ENCODE data around the gene RPS6KA2. TPM values are rescaled to one million over a fixed set of nuclear protein-coding genes. Genes with fewer than 3 reads are reported as not detected.

RPS6KA2 gene
- total RNA-seq, 4 donors from 2014 or later = 55.4 to 119 (median 76.4) TPM

- ATAC-seq = no peak
- 91 to 94% methylated on average over 3 to 15 of the region's 28 CpGs for WGBS, 2 donors (ENCODE audit: low coverage in 1 of 2)
- no peaks in the 10 kb centered on the region for H3K4me1 ChIP-seq
Measured at GRCh38 chr6:166478782-166479592, 148.1 kb downstream of the RPS6KA2 start.

GRCh38 chr6:166477647-166478365 lies 149.2 kb downstream of the RPS6KA2 start:
- WGBS, 2 donors (ENCODE audit: low coverage in 1 of 2) = 84 to 87% methylated on average over 7 to 13 of the region's 21 CpGs

More at GRCh38 chr6:166478782-166479592, 148.1 kb downstream of the RPS6KA2 start:
- H3K4me3 ChIP-seq = no peak overlapping the region
- H3K27me3 ChIP-seq = no peaks in the 10 kb centered on the region
- TF ChIP-seq POLR2AphosphoS5 (IDR thresholded peaks at IDR 0.05) (no peak), CTCF (IDR thresholded peaks at IDR 0.05) (no peak), EP300 (IDR thresholded peaks at IDR 0.05) (no peak), POLR2A (IDR thresholded peaks at IDR 0.05) (no peak)
- H3K27ac ChIP-seq = no peak overlapping the region
- peaks cover 0 to 72% of the 10 kb centered on the region in 2 donors for H3K36me3 ChIP-seq
- no peaks in the 10 kb centered on the region for H3K9me3 ChIP-seq

GRCh38 chr6:166476634-166477215 lies 150.3 kb downstream of the RPS6KA2 start:
- H3K27me3 ChIP-seq = no peaks in the 10 kb centered on the region
- no peak for ATAC-seq
- TF ChIP-seq CTCF (IDR thresholded peaks at IDR 0.05) (no peak), EP300 (IDR thresholded peaks at IDR 0.05) (no peak), POLR2A (IDR thresholded peaks at IDR 0.05) (no peak), POLR2AphosphoS5 (IDR thresholded peaks at IDR 0.05) (no peak)
- H3K36me3 ChIP-seq = peaks cover 0 to 65% of the 10 kb centered on the region in 2 donors
- H3K4me1 ChIP-seq = no peaks in the 10 kb centered on the region
- H3K9me3 ChIP-seq = no peaks in the 10 kb centered on the region
- H3K27ac ChIP-seq = no peak overlapping the region
- 87% methylated on average over 6 of the region's 15 CpGs; no CpG with 5 or more reads in 1 of the 2 donors for WGBS, 2 donors (ENCODE audit: low coverage in 1 of 2)
- no peak overlapping the region for H3K4me3 ChIP-seq

More at GRCh38 chr6:166477647-166478365, 149.2 kb downstream of the RPS6KA2 start:
- no peaks in the 10 kb centered on the region for H3K4me1 ChIP-seq
- no peak overlapping the region for H3K27ac ChIP-seq
- no peaks in the 10 kb centered on the region for H3K9me3 ChIP-seq
- TF ChIP-seq POLR2A (IDR thresholded peaks at IDR 0.05) (no peak), POLR2AphosphoS5 (IDR thresholded peaks at IDR 0.05) (no peak), CTCF (IDR thresholded peaks at IDR 0.05) (no peak), EP300 (IDR thresholded peaks at IDR 0.05) (no peak)
- peaks cover 0 to 66% of the 10 kb centered on the region in 2 donors for H3K36me3 ChIP-seq
- no peak for ATAC-seq
- H3K4me3 ChIP-seq = no peak overlapping the region
- H3K27me3 ChIP-seq = no peaks in the 10 kb centered on the region

GRCh38 chr6:166476061-166476591 lies 150.9 kb downstream of the RPS6KA2 start:
- Histone ChIP-seq H3K4me3 (no peak overlapping the region), H3K9me3 (no peaks in the 10 kb centered on the region), H3K36me3 (peaks cover 0 to 65% of the 10 kb centered on the region in 2 donors), H3K27me3 (no peaks in the 10 kb centered on the region), H3K27ac (no peak overlapping the region), H3K4me1 (no peaks in the 10 kb centered on the region)
- TF ChIP-seq POLR2AphosphoS5 (IDR thresholded peaks at IDR 0.05) = no peak
- no peak for TF ChIP-seq EP300 (IDR thresholded peaks at IDR 0.05)
- TF ChIP-seq POLR2A (IDR thresholded peaks at IDR 0.05) = no peak
- no peak for TF ChIP-seq CTCF (IDR thresholded peaks at IDR 0.05)
- WGBS, 2 donors (ENCODE audit: low coverage in 1 of 2) = 40 to 100% methylated on average over 1 of the region's 14 CpGs
- no peak for ATAC-seq

Data from gastroesophageal sphincter (tissue), 4 donors.